HepG2 (cell line): ENCODE results near the gene AGAP1. TPM values are rescaled to one million over a fixed set of nuclear protein-coding genes. Genes with fewer than 3 reads are reported as not detected.

Experiments used
- ATAC-seq: fragments of 200-7000 bp; cut with Tn5 transposase; 3 replicates; pipeline ENCODE4 v1.9.1; 2020; ENCODE audit warnings: mild to moderate bottlenecking, moderate library complexity
- BruUV-seq: library from RNA; stranded (reverse); fragments of 400-500 nt; replicated peaks from 2 replicates; lab custom pipeline; 2021; lab: Mats Ljungman, UMichigan
- CTCF ChIA-PET: fragments of 300-600 bp; formaldehyde crosslinking; extraction: SDS; loops from one replicate; lab custom pipeline; 2021; ENCODE audit warnings: low total read pairs, inconsistent platforms, low intra/inter-chr PET ratio; lab: Yijun Ruan, JAX
- POLR2A ChIA-PET: fragments of 350-600 bp; sonication (Branson Sonifier 250); formaldehyde crosslinking; loops from one replicate; lab custom pipeline; 2020; ENCODE audit warnings: antibody characterized with exemption, inconsistent platforms; lab: Yijun Ruan, JAX
- DNase-seq: peaks from one replicate; pipeline ENCODE4 v3.0.0-alpha.2; 2015; ENCODE audit warnings: low spot score
- FAIRE-seq: peaks from 3 replicates; lab custom pipeline; 2011; peaks lifted over from hg19 to GRCh38; lab: Jason Lieb, UNC
- H2AFZ ChIP-seq: one replicate; pipeline ENCODE4 v1.6.1; 2011; ENCODE audit warnings: low read length, inconsistent platforms
- H3K27ac ChIP-seq: fragments of 300-600 bp; 3 replicates; pipeline ENCODE4 v1.8.0; 2011; ENCODE audit warnings: mixed run types, mild to moderate bottlenecking, mixed read lengths, low read length, inconsistent platforms; ENCODE audit not compliant: insufficient read depth; ENCODE audit errors: extremely low read length
- H3K27me3 ChIP-seq, 2 experiments: fragments of 200-600 bp in 1 of 2; 2 replicates in 1 of 2; 3 replicates in 1 of 2; pipeline versions ENCODE4 v1.6.0 to v1.8.0; 2011; ENCODE audit warnings: low read length in 2 of 2, mild to moderate bottlenecking in 2 of 2, moderate library complexity in 2 of 2, inconsistent platforms in 1 of 2; ENCODE audit not compliant: insufficient read depth in 2 of 2, control insufficient read depth in 1 of 2
- H3K36me3 ChIP-seq, 2 experiments: fragments of 200-600 bp in 1 of 2; replicated peaks in 1 of 2; 2 replicates in 1 of 2; 3 replicates in 1 of 2; pipeline versions ENCODE4 v1.5.1 to v1.8.0; 2011; ENCODE audit warnings: low read length in 2 of 2, inconsistent platforms in 1 of 2; ENCODE audit not compliant: insufficient read depth in 2 of 2, control insufficient read depth in 1 of 2
- H3K4me1 ChIP-seq: 2 replicates; pipeline ENCODE4 v1.5.1; 2012; ENCODE audit warnings: low read length, inconsistent platforms; ENCODE audit not compliant: insufficient read depth
- H3K4me2 ChIP-seq: 2 replicates; pipeline ENCODE4 v1.6.0; 2011; ENCODE audit warnings: low read depth, low read length, inconsistent platforms
- H3K4me3 ChIP-seq, 3 experiments: fragments of 200-600 bp in 1 of 3; sonication (generic), shearing (Covaris generic) in 1 of 3; replicated peaks in 1 of 3; 2 replicates each; pipeline ENCODE4 v1.5.1; 2011 to 2016; ENCODE audit warnings: low read length in 3 of 3, inconsistent platforms in 2 of 3, low read depth in 2 of 3, mild to moderate bottlenecking in 2 of 3, control low read depth in 1 of 3, mixed read lengths in 1 of 3; ENCODE audit not compliant: insufficient read depth in 1 of 3
- H3K79me2 ChIP-seq: one replicate; pipeline ENCODE4 v1.6.1; 2011; ENCODE audit warnings: low read length, inconsistent platforms; ENCODE audit not compliant: insufficient read depth
- H3K9ac ChIP-seq: 2 replicates; pipeline ENCODE4 v1.6.0; 2011; ENCODE audit warnings: mild to moderate bottlenecking, low read depth, low read length, inconsistent platforms; ENCODE audit not compliant: insufficient read depth
- H3K9me3 ChIP-seq: 2 replicates; pipeline ENCODE4 v1.5.1; 2012; ENCODE audit warnings: mild to moderate bottlenecking, low read length
- H4K20me1 ChIP-seq: 2 replicates; pipeline ENCODE4 v1.6.0; 2011; ENCODE audit warnings: inconsistent platforms, mild to moderate bottlenecking, low read length, moderate library complexity; ENCODE audit not compliant: insufficient read depth
- FIP1L1 ChIP-seq: fragments of 200-400 bp; formaldehyde crosslinking; IDR thresholded peaks from 2 replicates; pipeline ENCODE4 v1.6.1; 2018; ENCODE audit warnings: low read depth, mild to moderate bottlenecking, low read length, moderate library complexity, borderline replicate concordance; ENCODE audit not compliant: insufficient read depth
- HNRNPLL ChIP-seq: fragments of 200-400 bp; formaldehyde crosslinking; IDR thresholded peaks from 2 replicates; pipeline ENCODE4 v1.6.1; 2017; ENCODE audit warnings: mild to moderate bottlenecking, low read depth, low read length; ENCODE audit not compliant: poor library complexity, severe bottlenecking
- HOXA3 ChIP-seq: sonication (generic); formaldehyde crosslinking; IDR thresholded peaks from 2 replicates; pipeline ENCODE4 v1.5.0; 2020; ENCODE audit warnings: missing genetic modification reagents
- KDM5B ChIP-seq: sonication (generic); formaldehyde crosslinking; IDR thresholded peaks from 2 replicates; pipeline ENCODE4 v1.4.0; 2020; ENCODE audit warnings: missing genetic modification reagents, mild to moderate bottlenecking, borderline replicate concordance
- KMT2A ChIP-seq: sonication (generic); formaldehyde crosslinking; IDR thresholded peaks from 2 replicates; pipeline ENCODE4 v1.4.0; 2020; ENCODE audit warnings: missing genetic modification reagents
- MED13 ChIP-seq: sonication (generic); formaldehyde crosslinking; IDR thresholded peaks from 2 replicates; pipeline ENCODE4 v1.5.0; 2020; ENCODE audit warnings: missing genetic modification reagents
- RBAK ChIP-seq: sonication (generic); formaldehyde crosslinking; IDR thresholded peaks from 2 replicates; pipeline ENCODE4 v1.5.1; 2020; ENCODE audit warnings: mild to moderate bottlenecking, missing genetic modification reagents
- THAP11 ChIP-seq: IDR thresholded peaks from 2 replicates; pipeline ENCODE4 v1.6.1; 2016; ENCODE audit warnings: missing biosample characterization, missing genetic modification reagents
- ZBTB1 ChIP-seq: sonication (generic); formaldehyde crosslinking; IDR thresholded peaks from 2 replicates; pipeline ENCODE4 v1.4.0; 2020; ENCODE audit warnings: missing genetic modification reagents, borderline replicate concordance
- ZBTB42 ChIP-seq: sonication (generic); formaldehyde crosslinking; IDR thresholded peaks from 2 replicates; pipeline ENCODE4 v1.5.0; 2020; ENCODE audit warnings: mild to moderate bottlenecking, missing genetic modification reagents
- ZFP36L2 ChIP-seq: sonication (generic); formaldehyde crosslinking; IDR thresholded peaks from 2 replicates; pipeline ENCODE4 v1.4.0; 2020; ENCODE audit warnings: missing genetic modification reagents
- ZNF431 ChIP-seq: sonication (generic); formaldehyde crosslinking; IDR thresholded peaks from 2 replicates; pipeline ENCODE4 v1.9.0; 2022; ENCODE audit warnings: missing genetic modification reagents, low read depth, mild to moderate bottlenecking, borderline replicate concordance
- ZNF563 ChIP-seq: sonication (generic); formaldehyde crosslinking; IDR thresholded peaks from 2 replicates; pipeline ENCODE4 v1.8.0; 2022; ENCODE audit warnings: mild to moderate bottlenecking, moderate library complexity, missing genetic modification reagents
- ZNF567 ChIP-seq: sonication (generic); formaldehyde crosslinking; IDR thresholded peaks from 2 replicates; pipeline ENCODE4 v1.8.1; 2023; ENCODE audit warnings: mild to moderate bottlenecking, missing genetic modification reagents, borderline replicate concordance
- ZNF576 ChIP-seq: sonication (generic); formaldehyde crosslinking; IDR thresholded peaks from 2 replicates; pipeline ENCODE4 v1.4.0; 2020; ENCODE audit warnings: mild to moderate bottlenecking, missing genetic modification reagents
- ZNF687 ChIP-seq: sonication (generic); formaldehyde crosslinking; IDR thresholded peaks from 2 replicates; pipeline ENCODE4 v1.5.1; 2020; ENCODE audit warnings: mild to moderate bottlenecking, missing genetic modification reagents, moderate library complexity
- ZNF768 ChIP-seq: sonication (generic); formaldehyde crosslinking; IDR thresholded peaks from 2 replicates; pipeline ENCODE4 v1.4.0; 2020; ENCODE audit warnings: missing genetic modification reagents
- WGBS: methylation state at CpG from one replicate; pipeline ENCODE4 v1.1.6; 2017; ENCODE audit warnings: low lambda C conversion rate; 5-methylcytosine and 5-hydroxymethylcytosine counted together
- in situ Hi-C: cut with HindIII; loops from 2 replicates; pipeline ENCODE4 v1.10.0; 2017; ENCODE audit warnings: low pct_unique_long_range_greater_than_20kb; ENCODE audit not compliant: extremely low pct_ligation_motif_present
- intact Hi-C: fragments of 100-400 bp; cut with micrococcal nuclease; formaldehyde crosslinking; loops from one replicate; pipeline ENCODE4 v1.10.0; 2022; ENCODE audit not compliant: unreplicated experiment
- polyA plus RNA-seq, 8 experiments: library from polyadenylated mRNA; depleted of rRNA in 3 of 8; stranded (reverse) in 7 of 8; unstranded in 1 of 8; fragments of >200 nt; fragmentation: Illumina TruSeq in 4 of 8; extraction: Trizol in 4 of 8; gene quantifications; 2 replicates each; pipeline versions ENCODE4 v1.2.1 to v1.2.3, GENCODE V29; 2011 to 2016; ENCODE audit warnings: low read depth in 4 of 8, missing spikeins in 1 of 8, mixed read lengths in 1 of 8; ENCODE audit not compliant: insufficient read depth in 1 of 8
- total RNA-seq, 5 experiments: library from RNA; depleted of rRNA; stranded (reverse); fragments of >200 nt; fragmentation: Illumina TruSeq; extraction: Trizol; gene quantifications; 2 replicates each; pipeline ENCODE4 v1.2.3, GENCODE V29; 2016; ENCODE audit warnings: low read depth in 1 of 5
- TF ChIP-seq, protein P1 (sequence below): sonication (generic); formaldehyde crosslinking; IDR thresholded peaks from 2 replicates; pipeline ENCODE4 v1.8.0; 2022; ENCODE audit warnings: low read depth, missing genetic modification reagents
- TF ChIP-seq, protein P2 (sequence below): IDR thresholded peaks from 2 replicates; pipeline ENCODE4 v1.6.1; 2012; ENCODE audit warnings: inconsistent platforms

Gene AGAP1
- total and polyA plus RNA-seq, 2 of the 13 experiments (the other 11 are each of a cell fraction or from before 2014, with no cell fraction given): 21.2 to 32.7 TPM

DNA sequence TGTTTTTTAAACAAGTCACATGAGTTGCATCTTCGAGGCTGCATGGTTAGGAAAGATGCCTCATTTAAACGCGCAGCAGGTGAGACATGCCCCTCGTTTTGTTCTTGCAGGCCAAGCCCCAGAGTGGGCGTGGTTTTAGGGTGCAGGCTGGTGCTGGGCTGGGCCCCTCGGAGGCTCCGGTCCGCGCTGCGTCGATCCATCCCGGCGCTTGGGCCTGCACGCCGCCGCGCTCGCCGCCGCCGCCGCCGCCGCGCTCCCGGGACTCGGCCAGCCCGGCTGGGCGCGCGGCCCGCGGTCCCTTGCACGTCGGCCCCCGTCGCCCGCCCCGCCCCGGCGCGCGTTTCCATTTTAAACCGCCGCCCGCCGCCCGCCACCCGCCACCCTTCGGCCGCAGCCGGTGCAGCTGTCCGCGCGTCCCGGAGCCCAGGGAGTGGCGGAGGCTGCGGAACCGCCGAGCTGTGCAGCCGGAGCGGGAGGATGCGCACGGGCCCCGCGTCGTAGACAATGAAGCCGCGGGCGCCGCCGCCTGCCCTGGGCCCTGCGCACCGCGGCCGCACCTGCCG, 175.5 kb downstream of the AGAP1 start:
- peak overlapping the region; percentile 63 to 82 (median 66); a peak in 5 of 6 replicates for H3K4me3 ChIP-seq
- 0 out of 2 replicates have a peak, but pooled peaks have one; percentile 21 for TF ChIP-seq ZNF563 (CRISPR knock-in tag)
- peak; percentile 71 for TF ChIP-seq HOXA3 (CRISPR knock-in tag)
- no peak for TF ChIP-seq ZNF567 (CRISPR knock-in tag)
- TF ChIP-seq ZBTB42 (CRISPR knock-in tag): no peak
- no peak; the same call in 1 of the 2 replicates for TF ChIP-seq KMT2A (CRISPR knock-in tag)
- TF ChIP-seq ZNF431 (CRISPR knock-in tag): 0 out of 2 replicates have a peak, but pooled peaks have one; percentile 38
- TF ChIP-seq ZBTB1 (CRISPR knock-in tag): no peak
- no peak; the same call in 1 of the 2 replicates for TF ChIP-seq KDM5B
- no peak for TF ChIP-seq MED13 (CRISPR knock-in tag)
- TF ChIP-seq RBAK (CRISPR knock-in tag): 0 out of 2 replicates have a peak, but pooled peaks have one; percentile 28
- TF ChIP-seq, protein P1, sequence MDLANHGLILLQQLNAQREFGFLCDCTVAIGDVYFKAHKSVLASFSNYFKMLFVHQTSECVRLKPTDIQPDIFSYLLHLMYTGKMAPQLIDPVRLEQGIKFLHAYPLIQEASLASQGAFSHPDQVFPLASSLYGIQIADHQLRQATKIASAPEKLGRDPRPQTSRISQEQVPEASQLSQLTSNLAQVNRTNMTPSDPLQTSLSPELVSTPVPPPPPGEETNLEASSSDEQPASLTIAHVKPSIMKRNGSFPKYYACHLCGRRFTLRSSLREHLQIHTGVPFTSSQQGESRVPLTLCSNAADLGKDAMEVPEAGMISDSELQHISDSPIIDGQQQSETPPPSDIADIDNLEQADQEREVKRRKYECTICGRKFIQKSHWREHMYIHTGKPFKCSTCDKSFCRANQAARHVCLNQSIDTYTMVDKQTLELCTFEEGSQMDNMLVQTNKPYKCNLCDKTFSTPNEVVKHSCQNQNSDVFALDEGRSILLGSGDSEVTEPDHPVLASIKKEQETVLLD (CRISPR knock-in tag): 0 out of 2 replicates have a peak, but pooled peaks have one; percentile 33
- no peak for TF ChIP-seq ZFP36L2 (CRISPR knock-in tag)
- peak; percentile 50 for TF ChIP-seq HNRNPLL
- peak; percentile 27; the same call in 1 of the 2 replicates for TF ChIP-seq ZNF768 (CRISPR knock-in tag)
- TF ChIP-seq FIP1L1: no peak
- TF ChIP-seq ZNF687: peak; percentile 55
- peak; percentile 27; the same call in 1 of the 2 replicates for TF ChIP-seq THAP11 (CRISPR knock-in tag)
- TF ChIP-seq ZNF576 (CRISPR knock-in tag): no peak
- TF ChIP-seq, protein P2, sequence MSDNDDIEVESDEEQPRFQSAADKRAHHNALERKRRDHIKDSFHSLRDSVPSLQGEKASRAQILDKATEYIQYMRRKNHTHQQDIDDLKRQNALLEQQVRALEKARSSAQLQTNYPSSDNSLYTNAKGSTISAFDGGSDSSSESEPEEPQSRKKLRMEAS: peak; percentile 60

More for the DNA sequence above, 175.5 kb downstream of the AGAP1 start:
- FAIRE-seq (no peak), ATAC-seq (peak; percentile 77), DNase-seq (peak; percentile 69)
- H3K4me1 ChIP-seq: peaks cover 53% of the 10 kb centered on the region
- peaks cover 33% of the 10 kb centered on the region for H3K79me2 ChIP-seq
- H3K4me2 ChIP-seq: peak overlapping the region; percentile 77
- WGBS: 2% methylated on average over 48 of the region's 77 CpGs
- no peak overlapping the region for H3K9ac ChIP-seq
- no peak overlapping the region for H3K27ac ChIP-seq
- BruUV-seq: no TSS peak
- CTCF ChIA-PET: no interaction called here
- intact Hi-C loops (loop anchor here (5.0 to 10.0 kb wide), 2 partner anchors 72 to 175 kb away; partner anchors contain the start of gene AGAP1), in situ Hi-C loops (no loop called here)
- H2AFZ ChIP-seq: no peak overlapping the region
- no peaks in the 10 kb centered on the region for H3K9me3 ChIP-seq
- peaks cover 55% of the 10 kb centered on the region for H4K20me1 ChIP-seq
- no peaks in the 10 kb centered on the region for H3K27me3 ChIP-seq
- H3K36me3 ChIP-seq: no peaks in the 10 kb centered on the region
- POLR2A ChIA-PET: no interaction called here
